Right lobe of liver (tissue), 6 donors: ENCODE data around the gene RPS14. TPM values are rescaled to one million over a fixed set of nuclear protein-coding genes. Genes with fewer than 3 reads are reported as not detected.
"Not testable (repeated sequence)": the region's sequence is repeated elsewhere in the genome, so short reads cannot be mapped to it uniquely, and the experiment has no call there.

Experiments used
- ATAC-seq, 4 donors: fragments of 200-7000 bp; cut with Tn5 transposase; one replicate each; pipeline ENCODE4 v1.9.1; 2020; ENCODE audit warnings: mild to moderate bottlenecking in 4 of 4, moderate library complexity in 4 of 4
- DNase-seq, 3 donors: peaks; one replicate each; pipeline ENCODE4 v3.0.0-alpha.2; 2020
- H3K27ac ChIP-seq, 3 donors: fragments of 200-600 bp; one replicate each; pipeline ENCODE4 v1.8.0; 2022
- H3K27me3 ChIP-seq, 2 donors: fragments of 200-600 bp; one replicate each; pipeline ENCODE4 v1.8.0; 2022
- H3K36me3 ChIP-seq, 4 donors: fragments of 200-600 bp; sonication (generic) in 1 of 4; one replicate each; pipeline versions ENCODE4 v1.5.1 to v1.8.0; 2017 to 2022; ENCODE audit warnings: control low read depth in 1 of 4
- H3K4me1 ChIP-seq, 4 donors: fragments of 200-600 bp; sonication (generic) in 1 of 4; one replicate each; pipeline versions ENCODE4 v1.5.1 to v1.8.0; 2017 to 2022; ENCODE audit warnings: control low read depth in 1 of 4
- H3K4me3 ChIP-seq, 3 donors: fragments of 200-600 bp; one replicate each; pipeline ENCODE4 v1.8.0; 2022
- H3K9me3 ChIP-seq, 4 donors: fragments of 200-600 bp; sonication (generic) in 1 of 4; one replicate each; pipeline versions ENCODE4 v1.5.1 to v1.8.0; 2017 to 2022; ENCODE audit warnings: control low read depth in 1 of 4
- POLR2A ChIP-seq: fragments of 450-650 bp; IDR thresholded peaks from one replicate; pipeline ENCODE4 v1.6.1; 2017; ENCODE audit warnings: antibody characterized with exemption, mild to moderate bottlenecking
- WGBS: methylation state at CpG from one replicate; pipeline ENCODE4 v1.1.6; 2018; ENCODE audit warnings: low coverage, low lambda C conversion rate; ENCODE audit not compliant: insufficient coverage; ENCODE audit errors: missing lambda C conversion rate; 5-methylcytosine and 5-hydroxymethylcytosine counted together
- intact Hi-C, 2 donors: fragments of 100-400 bp; cut with DNase I; formaldehyde crosslinking; loops; one replicate each; pipeline versions ENCODE4 v1.11.2 to v1.14.1; 2022
- total RNA-seq, 6 experiments: library from RNA; depleted of rRNA in 2 of 6; stranded (reverse); fragments of >200 nt in 2 of 6; fragmentation: NEBNext Ultra II Directional in 3 of 6; extraction: Animal tissue kit (Norgen Biotek cat#: 25700) in 3 of 6; gene quantifications; one replicate each; pipeline versions ENCODE4 v1.1.0 to v1.2.4, GENCODE V29; 2016 to 2023
- TF ChIP-seq, protein P1 (sequence below), 4 donors: fragments of 200-600 bp in 3 of 4; fragments of 450-650 bp in 1 of 4; IDR thresholded peaks; one replicate each; pipeline versions ENCODE4 v1.5.1 to v1.8.0; 2016 to 2022; ENCODE audit warnings: antibody characterized with exemption in 4 of 4, mild to moderate bottlenecking in 2 of 4
- donor health status: DM: no; HTN: yes; CAD: no.
- donor health status: DM: no; HTN: no; CAD: no.
- donor health status: DM: no; HTN: no; CAD: no.
- donor health status: DM: no; HTN: yes; CAD: no.
- donor health status: DM: no; HTN: yes; CAD: no.

RPS14 gene
- total RNA-seq, 6 experiments from 2014 or later: 573 to 800 (median 663) TPM

DNA sequence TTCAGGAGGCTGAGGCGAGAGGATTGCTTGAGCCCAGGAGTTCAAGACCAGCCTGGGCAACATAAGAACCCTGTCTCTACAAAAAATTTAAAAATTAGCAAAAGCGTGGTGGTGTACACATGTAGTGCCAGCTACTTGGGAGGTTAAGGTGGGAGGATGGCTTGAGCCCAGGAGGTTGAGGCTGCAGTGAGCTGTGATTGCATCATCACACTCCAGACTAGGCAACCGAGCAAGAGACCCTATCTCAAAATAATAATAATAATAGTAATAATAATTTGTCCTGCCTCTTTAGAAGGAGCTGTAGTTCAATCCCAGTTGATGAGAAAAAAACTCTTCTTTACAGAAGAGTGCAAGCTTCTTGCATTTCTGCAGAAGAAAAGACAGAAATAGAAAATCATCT is 26.8 kb downstream of the RPS14 start:
- Histone ChIP-seq H3K4me1 (peaks cover 0 to 7% (median 3%) of the 10 kb centered on the region in 4 donors), H3K9me3 (no peaks in the 10 kb centered on the region), H3K27me3 (no peaks in the 10 kb centered on the region), H3K27ac (no peak overlapping the region), H3K4me3 (no peak overlapping the region), H3K36me3 (no peaks in the 10 kb centered on the region)
- WGBS: 42% methylated on average over 2 of the region's 3 CpGs
- ATAC-seq: no peak
- intact Hi-C loops: no loop called here
- no peak for DNase-seq
- no peak for TF ChIP-seq POLR2A
- TF ChIP-seq, protein P1, sequence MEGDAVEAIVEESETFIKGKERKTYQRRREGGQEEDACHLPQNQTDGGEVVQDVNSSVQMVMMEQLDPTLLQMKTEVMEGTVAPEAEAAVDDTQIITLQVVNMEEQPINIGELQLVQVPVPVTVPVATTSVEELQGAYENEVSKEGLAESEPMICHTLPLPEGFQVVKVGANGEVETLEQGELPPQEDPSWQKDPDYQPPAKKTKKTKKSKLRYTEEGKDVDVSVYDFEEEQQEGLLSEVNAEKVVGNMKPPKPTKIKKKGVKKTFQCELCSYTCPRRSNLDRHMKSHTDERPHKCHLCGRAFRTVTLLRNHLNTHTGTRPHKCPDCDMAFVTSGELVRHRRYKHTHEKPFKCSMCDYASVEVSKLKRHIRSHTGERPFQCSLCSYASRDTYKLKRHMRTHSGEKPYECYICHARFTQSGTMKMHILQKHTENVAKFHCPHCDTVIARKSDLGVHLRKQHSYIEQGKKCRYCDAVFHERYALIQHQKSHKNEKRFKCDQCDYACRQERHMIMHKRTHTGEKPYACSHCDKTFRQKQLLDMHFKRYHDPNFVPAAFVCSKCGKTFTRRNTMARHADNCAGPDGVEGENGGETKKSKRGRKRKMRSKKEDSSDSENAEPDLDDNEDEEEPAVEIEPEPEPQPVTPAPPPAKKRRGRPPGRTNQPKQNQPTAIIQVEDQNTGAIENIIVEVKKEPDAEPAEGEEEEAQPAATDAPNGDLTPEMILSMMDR (IDR thresholded peaks at IDR 0.05): no peak

DNA sequence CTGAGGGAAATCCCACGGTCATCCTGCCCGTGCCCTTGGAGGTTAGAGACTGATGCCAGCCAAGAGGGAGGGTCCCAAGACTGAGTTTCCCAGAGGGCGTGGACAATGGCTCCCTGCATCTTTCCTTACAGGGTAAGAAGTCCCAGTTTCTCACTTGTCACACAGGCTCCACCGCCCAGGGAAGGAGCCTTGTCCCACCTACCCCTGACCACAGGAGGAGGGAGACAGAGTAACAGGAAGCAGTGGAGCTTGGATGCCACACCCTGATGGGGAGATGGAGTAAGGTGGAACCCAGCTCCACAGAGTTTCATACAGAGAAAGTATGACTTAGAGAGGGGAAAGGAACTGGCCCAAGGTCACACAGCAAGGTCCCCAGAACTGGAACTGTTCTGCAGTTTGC is 27.5 kb downstream of the RPS14 start:
- Histone ChIP-seq H3K36me3 (no peaks in the 10 kb centered on the region), H3K4me3 (no peak overlapping the region), H3K4me1 (peaks cover 0 to under 1% (median 0%) of the 10 kb centered on the region in 4 donors), H3K9me3 (no peaks in the 10 kb centered on the region), H3K27me3 (no peaks in the 10 kb centered on the region), H3K27ac (no peak overlapping the region)
- DNase-seq (peak in 1 of 3 donors; percentile 12), ATAC-seq (no peak)
- 80% methylated on average over 1 of the region's 4 CpGs for WGBS
- intact Hi-C loops: no loop called here
- TF ChIP-seq, protein P1 (IDR thresholded peaks at IDR 0.05): no peak
- no peak for TF ChIP-seq POLR2A

DNA sequence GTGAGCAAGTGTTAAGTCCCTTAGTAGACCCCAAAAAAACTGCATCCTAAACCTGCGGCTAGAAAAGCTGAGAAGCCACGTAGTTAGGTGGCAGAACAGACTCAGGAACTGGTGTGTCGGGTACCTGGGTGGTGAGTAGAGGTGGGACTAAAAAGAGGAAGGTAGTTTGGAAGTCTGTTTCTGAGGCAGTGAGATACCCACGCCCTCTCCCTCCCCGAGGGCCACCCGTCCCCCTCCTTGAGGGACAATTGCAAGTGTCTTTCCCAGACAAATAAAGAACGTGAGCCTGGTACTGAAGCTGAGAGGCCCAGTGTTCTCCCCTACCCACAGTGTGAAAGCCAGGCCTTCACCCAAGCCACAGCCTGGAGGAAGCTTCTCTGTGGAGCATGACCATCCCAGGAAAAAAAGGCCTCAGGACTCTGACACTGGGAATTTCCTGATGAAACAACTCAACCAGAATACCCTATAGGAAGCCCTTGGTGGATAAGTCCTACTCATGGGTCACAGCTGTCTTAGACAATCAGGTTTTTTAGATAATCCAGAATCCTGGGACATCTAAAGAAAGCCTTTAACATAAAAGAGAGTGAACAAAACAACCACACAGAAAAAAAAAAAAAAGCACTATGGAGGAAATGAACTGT is 29.8 kb downstream of the RPS14 start:
- no peak overlapping the region for H3K27ac ChIP-seq
- H3K9me3 ChIP-seq: no peaks in the 10 kb centered on the region
- no peaks in the 10 kb centered on the region for H3K27me3 ChIP-seq
- no peaks in the 10 kb centered on the region for H3K36me3 ChIP-seq
- H3K4me1 ChIP-seq: no peaks in the 10 kb centered on the region
- 55% methylated on average over 7 of the region's 7 CpGs for WGBS
- H3K4me3 ChIP-seq: no peak overlapping the region
- no peak for TF ChIP-seq POLR2A
- TF ChIP-seq, protein P1 (IDR thresholded peaks at IDR 0.05): no peak
- ATAC-seq (peak in 1 of 4 donors; percentile 30), DNase-seq (peak in 1 of 3 donors; percentile 9)
- intact Hi-C loops: no loop called here

DNA sequence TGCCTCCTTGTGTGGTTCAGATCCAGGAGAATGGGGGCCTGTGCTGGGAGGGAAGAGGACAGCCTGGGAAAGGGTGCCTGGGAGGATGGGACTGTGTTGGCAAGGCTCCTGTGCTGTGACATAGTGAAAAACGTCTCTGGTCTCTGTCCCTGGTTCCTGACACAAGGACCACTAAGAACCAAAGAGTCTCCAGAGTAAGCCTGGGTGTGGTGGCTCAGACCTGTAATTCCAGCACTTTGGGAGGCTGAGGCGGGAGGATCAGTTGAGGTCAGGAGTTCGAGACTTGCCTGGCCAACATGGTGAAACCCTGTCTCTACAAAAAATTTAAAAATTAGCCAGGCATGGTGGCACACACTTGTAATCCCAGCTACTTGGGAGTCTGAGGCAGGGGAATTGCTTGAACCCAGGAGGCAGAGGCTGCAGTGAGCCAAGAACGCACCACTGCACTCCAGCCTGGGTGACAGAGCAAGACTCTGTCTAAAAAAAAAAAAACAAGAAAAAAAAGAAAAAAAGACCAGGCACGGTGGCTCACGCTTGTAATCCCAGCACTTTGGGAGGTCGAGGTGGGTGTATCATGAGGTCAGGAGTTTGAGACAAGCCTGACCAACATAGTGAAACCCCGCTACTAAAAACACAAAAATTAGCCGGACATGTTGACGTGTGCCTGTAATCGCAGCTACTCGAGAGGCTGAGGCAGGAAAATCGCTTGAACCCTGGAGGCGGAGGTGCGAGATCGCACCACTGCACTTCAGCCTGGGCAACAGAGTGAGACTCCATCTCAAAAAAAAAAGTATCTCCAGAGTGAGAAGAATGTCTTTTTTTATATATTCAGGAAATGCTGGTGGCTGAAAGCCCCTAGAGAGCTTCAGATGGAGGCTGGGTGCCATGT is 35.4 kb downstream of the RPS14 start:
- peak overlapping the region in 1 of 3 donors; percentile 65 for H3K27ac ChIP-seq
- ATAC-seq, H3K27me3 ChIP-seq, H3K4me3 ChIP-seq, intact Hi-C loops, H3K9me3 ChIP-seq, H3K36me3 ChIP-seq: not testable (repeated sequence)
- WGBS: 88% methylated on average over 14 of the region's 16 CpGs
- peak in 1 of 3 donors; percentile 26 for DNase-seq
- peaks cover 0 to 18% (median 6%) of the 10 kb centered on the region in 4 donors for H3K4me1 ChIP-seq
